Upper lobe of right lung (tissue), 1 donor: ENCODE data around the gene PTPRG. TPM values are rescaled to one million over a fixed set of nuclear protein-coding genes. Genes with fewer than 3 reads are reported as not detected.

Source experiments
- ATAC-seq: fragments of 200-7000 bp; cut with Tn5 transposase; one replicate; pipeline ENCODE4 v1.9.1; 2020; ENCODE audit warnings: mild to moderate bottlenecking, moderate library complexity
- DNase-seq: peaks from one replicate; pipeline ENCODE4 v3.0.0-alpha.2; 2020
- H3K27ac ChIP-seq: fragments of 200-600 bp; one replicate; pipeline ENCODE4 v1.8.0; 2022
- H3K27me3 ChIP-seq: fragments of 200-600 bp; one replicate; pipeline ENCODE4 v1.8.0; 2022; ENCODE audit warnings: mild to moderate bottlenecking
- H3K36me3 ChIP-seq: fragments of 200-600 bp; one replicate; pipeline ENCODE4 v1.8.0; 2022
- H3K4me1 ChIP-seq: fragments of 200-600 bp; one replicate; pipeline ENCODE4 v1.8.0; 2022
- H3K4me3 ChIP-seq: fragments of 200-600 bp; one replicate; pipeline ENCODE4 v1.8.0; 2022; ENCODE audit warnings: mild to moderate bottlenecking
- H3K9me3 ChIP-seq: fragments of 200-600 bp; one replicate; pipeline ENCODE4 v1.8.0; 2022
- intact Hi-C: fragments of 100-400 bp; cut with DNase I; formaldehyde crosslinking; loops from one replicate; pipeline ENCODE4 v1.11.0; 2022
- total RNA-seq: library from RNA; stranded (reverse); fragmentation: NEBNext Ultra II Directional; extraction: Animal tissue kit (Norgen Biotek cat#: 25700); gene quantifications from one replicate; pipeline ENCODE4 v1.2.1, GENCODE V29; 2021
- TF ChIP-seq, protein P1 (sequence below): fragments of 200-600 bp; IDR thresholded peaks from one replicate; pipeline ENCODE4 v1.8.0; 2022; ENCODE audit warnings: antibody characterized with exemption
- donor health status: DM: no; HTN: yes; CAD: no; lungs with severe emphysema.

Gene PTPRG
- total RNA-seq, 1 donor from 2014 or later: 86.7 TPM

GRCh38 chr3:61613666-61614065 is 52.3 kb downstream of the PTPRG start:
- no peaks in the 10 kb centered on the region for H3K27me3 ChIP-seq
- DNase-seq (no peak), ATAC-seq (no peak)
- TF ChIP-seq, protein P1, sequence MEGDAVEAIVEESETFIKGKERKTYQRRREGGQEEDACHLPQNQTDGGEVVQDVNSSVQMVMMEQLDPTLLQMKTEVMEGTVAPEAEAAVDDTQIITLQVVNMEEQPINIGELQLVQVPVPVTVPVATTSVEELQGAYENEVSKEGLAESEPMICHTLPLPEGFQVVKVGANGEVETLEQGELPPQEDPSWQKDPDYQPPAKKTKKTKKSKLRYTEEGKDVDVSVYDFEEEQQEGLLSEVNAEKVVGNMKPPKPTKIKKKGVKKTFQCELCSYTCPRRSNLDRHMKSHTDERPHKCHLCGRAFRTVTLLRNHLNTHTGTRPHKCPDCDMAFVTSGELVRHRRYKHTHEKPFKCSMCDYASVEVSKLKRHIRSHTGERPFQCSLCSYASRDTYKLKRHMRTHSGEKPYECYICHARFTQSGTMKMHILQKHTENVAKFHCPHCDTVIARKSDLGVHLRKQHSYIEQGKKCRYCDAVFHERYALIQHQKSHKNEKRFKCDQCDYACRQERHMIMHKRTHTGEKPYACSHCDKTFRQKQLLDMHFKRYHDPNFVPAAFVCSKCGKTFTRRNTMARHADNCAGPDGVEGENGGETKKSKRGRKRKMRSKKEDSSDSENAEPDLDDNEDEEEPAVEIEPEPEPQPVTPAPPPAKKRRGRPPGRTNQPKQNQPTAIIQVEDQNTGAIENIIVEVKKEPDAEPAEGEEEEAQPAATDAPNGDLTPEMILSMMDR: no peak
- no peaks in the 10 kb centered on the region for H3K9me3 ChIP-seq
- H3K36me3 ChIP-seq: no peaks in the 10 kb centered on the region
- no peak overlapping the region for H3K27ac ChIP-seq
- peaks cover 15% of the 10 kb centered on the region for H3K4me1 ChIP-seq
- no peak overlapping the region for H3K4me3 ChIP-seq
- intact Hi-C loops: no loop called here

DNA sequence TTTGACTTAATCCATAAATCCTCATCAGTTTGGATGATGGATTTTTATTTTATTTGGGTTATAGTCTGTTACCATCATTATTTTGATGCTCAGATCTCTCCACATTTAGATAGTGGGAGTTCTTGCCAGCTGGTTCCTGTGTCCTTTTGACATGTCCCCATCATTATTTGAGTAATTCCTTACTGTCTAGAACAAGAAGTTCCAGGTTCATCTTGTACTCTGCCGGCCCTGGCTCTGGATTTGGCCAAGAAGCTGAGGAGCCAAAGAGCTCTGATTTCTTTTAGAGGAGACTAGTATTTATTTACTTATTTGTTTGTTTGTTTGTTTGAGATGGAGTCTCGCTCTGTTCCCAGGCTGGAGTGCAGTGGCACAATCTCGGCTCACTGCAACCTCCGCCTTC is 54.3 kb downstream of the PTPRG start:
- Histone ChIP-seq H3K36me3 (no peaks in the 10 kb centered on the region), H3K9me3 (no peaks in the 10 kb centered on the region), H3K27me3 (no peaks in the 10 kb centered on the region), H3K4me3 (no peak overlapping the region), H3K4me1 (peaks cover 15% of the 10 kb centered on the region), H3K27ac (no peak overlapping the region)
- DNase-seq (no peak), ATAC-seq (no peak)
- TF ChIP-seq, protein P1: no peak
- intact Hi-C loops: no loop called here

DNA sequence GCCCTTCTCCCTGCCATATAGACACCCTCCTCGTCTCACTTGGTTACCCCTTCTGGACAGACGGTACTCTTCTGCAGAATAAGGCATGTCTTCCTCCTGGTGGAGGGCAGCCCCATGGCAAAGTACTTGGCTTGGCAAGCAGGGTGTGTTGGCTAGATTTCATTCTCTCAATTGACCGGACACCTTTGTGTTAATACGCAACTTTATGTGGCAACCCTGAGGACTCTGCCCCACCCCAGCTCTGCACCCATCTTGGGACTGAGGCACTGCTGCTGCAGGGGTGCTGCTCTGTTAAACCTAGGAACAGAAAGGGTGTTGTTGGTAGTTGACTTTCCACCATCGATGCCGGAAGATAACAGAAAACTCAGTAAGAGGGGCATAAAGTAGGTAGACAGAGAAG is 55.2 kb downstream of the PTPRG start:
- Histone ChIP-seq H3K4me3 (no peak overlapping the region), H3K27ac (no peak overlapping the region)

GRCh38 chr3:61617041-61617440 is 55.7 kb downstream of the PTPRG start:
- TF ChIP-seq, protein P1: no peak

More for the DNA sequence above, 55.2 kb downstream of the PTPRG start:
- Histone ChIP-seq H3K27me3 (no peaks in the 10 kb centered on the region), H3K36me3 (no peaks in the 10 kb centered on the region), H3K4me1 (peaks cover 15% of the 10 kb centered on the region), H3K9me3 (no peaks in the 10 kb centered on the region)
- TF ChIP-seq, protein P1: no peak
- no peak for ATAC-seq
- intact Hi-C loops: no loop called here
- no peak for DNase-seq

GRCh38 chr3:61617651-61618050 is 56.3 kb downstream of the PTPRG start:
- DNase-seq: no peak
- Histone ChIP-seq H3K27ac (no peak overlapping the region), H3K9me3 (no peaks in the 10 kb centered on the region), H3K36me3 (no peaks in the 10 kb centered on the region), H3K27me3 (no peaks in the 10 kb centered on the region), H3K4me1 (peaks cover 9% of the 10 kb centered on the region), H3K4me3 (no peak overlapping the region)
- ATAC-seq: no peak
- TF ChIP-seq, protein P1: no peak
- intact Hi-C loops: no loop called here

More at GRCh38 chr3:61617041-61617440, 55.7 kb downstream of the PTPRG start:
- Histone ChIP-seq H3K27ac (no peak overlapping the region), H3K4me1 (peaks cover 14% of the 10 kb centered on the region), H3K36me3 (no peaks in the 10 kb centered on the region), H3K4me3 (no peak overlapping the region), H3K27me3 (no peaks in the 10 kb centered on the region), H3K9me3 (no peaks in the 10 kb centered on the region)
- DNase-seq (no peak), ATAC-seq (peak; percentile 71)
- intact Hi-C loops: no loop called here

DNA sequence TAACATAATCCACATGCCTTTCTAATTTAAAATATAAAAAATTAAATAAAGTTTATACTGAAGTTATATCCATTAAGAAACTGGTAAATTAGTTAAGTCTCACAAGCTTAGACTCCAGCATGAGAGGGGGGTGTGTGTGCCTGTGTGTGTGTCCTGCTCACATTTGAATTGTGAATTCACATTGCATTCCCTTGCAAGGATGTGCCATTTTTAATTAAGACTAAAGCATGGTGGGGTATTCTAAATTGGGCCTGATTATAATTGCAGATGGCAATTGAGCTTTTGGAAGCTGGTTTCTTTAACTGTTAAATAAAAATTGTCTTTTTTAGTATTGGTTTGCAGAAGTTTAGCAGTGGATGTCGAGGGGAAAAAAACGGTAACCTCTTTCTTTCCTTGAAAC is 56.9 kb downstream of the PTPRG start:
- no peaks in the 10 kb centered on the region for H3K36me3 ChIP-seq
- H3K4me1 ChIP-seq: peaks cover 9% of the 10 kb centered on the region
- no peaks in the 10 kb centered on the region for H3K27me3 ChIP-seq
- H3K27ac ChIP-seq: no peak overlapping the region
- ATAC-seq: no peak
- no peak for DNase-seq
- H3K9me3 ChIP-seq: no peaks in the 10 kb centered on the region
- TF ChIP-seq, protein P1: no peak
- intact Hi-C loops: no loop called here
- H3K4me3 ChIP-seq: no peak overlapping the region
